ENCODE results near the gene PLXNA2. TPM values are rescaled to one million over a fixed set of nuclear protein-coding genes. Genes with fewer than 3 reads are reported as not detected.

Gene PLXNA2
- total RNA-seq, 1 experiment from 2014 or later, result 69.7 TPM

GRCh38 chr1:207985996-207986395, 258.2 kb downstream of the PLXNA2 start:
- H3K36me3 Mint-ChIP-seq (ENCODE audit: insufficient read depth, unreplicated experiment), result no peaks in the 10 kb centered on the region
- H3K27ac Mint-ChIP-seq (ENCODE audit: low read depth, unreplicated experiment), result no peak overlapping the region
- TF ChIP-seq CTCF (IDR thresholded peaks at IDR 0.05; ENCODE audit: unreplicated experiment), result no peak
- no peaks in the 10 kb centered on the region for H3K4me1 Mint-ChIP-seq (ENCODE audit: insufficient read depth, unreplicated experiment)
- H3K27me3 Mint-ChIP-seq (ENCODE audit: insufficient read depth, unreplicated experiment), result peaks cover 60% of the 10 kb centered on the region
- DNase-seq (ENCODE audit: unreplicated experiment), result no peak
- ChIA-PET CTCF (interaction anchor here (0.5 to 3.5 kb wide), 6 partner anchors 10 to 259 kb away, joined by 3 to 15 read pairs (median 4); partner anchors contain the start of gene PLXNA2), POLR2A (no interaction called here)
- BruUV-seq (replicated peaks), result no TSS peak
- H3K4me3 Mint-ChIP-seq (ENCODE audit: unreplicated experiment), result no peak overlapping the region
- H3K9me3 Mint-ChIP-seq (ENCODE audit: unreplicated experiment), result no peaks in the 10 kb centered on the region
- intact Hi-C loops (cut with micrococcal nuclease), result no loop called here

- CTCF ChIA-PET, result interaction anchor here (0.6 to 3.5 kb wide), 6 partner anchors 9 to 614 kb away, joined by 3 to 15 read pairs (median 6); no protein-coding TSS in a partner anchor
- POLR2A ChIA-PET, result interaction anchor here (0.6 to 1.1 kb wide), 2 partner anchors 9 to 1854 kb away, joined by 3 read pairs; no protein-coding TSS in a partner anchor
- no peak overlapping the region for H3K27ac Mint-ChIP-seq (ENCODE audit: low read depth, unreplicated experiment)
- intact Hi-C loops (cut with micrococcal nuclease), result no loop called here
- DNase-seq (ENCODE audit: unreplicated experiment), result no peak
- H3K9me3 Mint-ChIP-seq (ENCODE audit: unreplicated experiment), result no peaks in the 10 kb centered on the region
- BruUV-seq (replicated peaks), result no TSS peak
- H3K4me1 Mint-ChIP-seq (ENCODE audit: insufficient read depth, unreplicated experiment), result no peaks in the 10 kb centered on the region
- H3K27me3 Mint-ChIP-seq (ENCODE audit: insufficient read depth, unreplicated experiment), result peaks cover 65% of the 10 kb centered on the region
- no peak overlapping the region for H3K4me3 Mint-ChIP-seq (ENCODE audit: unreplicated experiment)
- TF ChIP-seq CTCF (IDR thresholded peaks at IDR 0.05; ENCODE audit: unreplicated experiment), result no peak
- no peaks in the 10 kb centered on the region for H3K36me3 Mint-ChIP-seq (ENCODE audit: insufficient read depth, unreplicated experiment)
Observed at GRCh38 chr1:207984831-207985572, 259.2 kb downstream of the PLXNA2 start.

GRCh38 chr1:207983044-207983635, 261.0 kb downstream of the PLXNA2 start:
- Mint-ChIP-seq H3K4me3 (ENCODE audit: unreplicated experiment) (no peak overlapping the region), H3K27me3 (ENCODE audit: insufficient read depth, unreplicated experiment) (peaks cover 55% of the 10 kb centered on the region), H3K36me3 (ENCODE audit: insufficient read depth, unreplicated experiment) (no peaks in the 10 kb centered on the region), H3K27ac (ENCODE audit: low read depth, unreplicated experiment) (no peak overlapping the region), H3K4me1 (ENCODE audit: insufficient read depth, unreplicated experiment) (no peaks in the 10 kb centered on the region), H3K9me3 (ENCODE audit: unreplicated experiment) (no peaks in the 10 kb centered on the region)
- TF ChIP-seq CTCF (IDR thresholded peaks at IDR 0.05; ENCODE audit: unreplicated experiment), result no peak
- CTCF ChIA-PET, result interaction anchor here (2.1 to 3.5 kb wide), 2 partner anchors 15 to 98 kb away, joined by 6 to 15 read pairs; no protein-coding TSS in a partner anchor
- intact Hi-C loops (cut with micrococcal nuclease), result no loop called here
- no peak for DNase-seq (ENCODE audit: unreplicated experiment)
- POLR2A ChIA-PET, result interaction anchor here (0.6 to 1.0 kb wide), 3 partner anchors 11 to 1423 kb away, joined by 3 to 6 read pairs (median 3); no protein-coding TSS in a partner anchor
- no TSS peak for BruUV-seq (replicated peaks)

- ChIA-PET POLR2A (interaction anchor here (0.5 to 0.8 kb wide), 2 partner anchors 160 to 163 kb away, joined by 3 read pairs; no protein-coding TSS in a partner anchor), CTCF (interaction anchor here (0.6 to 2.1 kb wide), 5 partner anchors 12 to 415 kb away, joined by 3 to 7 read pairs (median 4); no protein-coding TSS in a partner anchor)
- Mint-ChIP-seq H3K4me1 (ENCODE audit: insufficient read depth, unreplicated experiment) (no peaks in the 10 kb centered on the region), H3K4me3 (ENCODE audit: unreplicated experiment) (no peak overlapping the region), H3K9me3 (ENCODE audit: unreplicated experiment) (no peaks in the 10 kb centered on the region), H3K36me3 (ENCODE audit: insufficient read depth, unreplicated experiment) (no peaks in the 10 kb centered on the region), H3K27ac (ENCODE audit: low read depth, unreplicated experiment) (no peak overlapping the region), H3K27me3 (ENCODE audit: insufficient read depth, unreplicated experiment) (peaks cover 44% of the 10 kb centered on the region)
- peak; percentile 47 for DNase-seq (ENCODE audit: unreplicated experiment)
- peak; percentile 40 for TF ChIP-seq CTCF (IDR thresholded peaks at IDR 0.05; ENCODE audit: unreplicated experiment)
- intact Hi-C loops (cut with micrococcal nuclease), result no loop called here
- no TSS peak for BruUV-seq (replicated peaks)
Observed at GRCh38 chr1:207981976-207982375, 262.2 kb downstream of the PLXNA2 start.
